Upper lobe of left lung (tissue), 6 donors: ENCODE measurements around the gene HOXA5. TPM values are rescaled to one million over a fixed set of nuclear protein-coding genes. Genes with fewer than 3 reads are reported as not detected.

Source experiments
- ATAC-seq, 2 donors: fragments of 200-7000 bp; cut with Tn5 transposase; one replicate each; pipeline ENCODE4 v1.9.1; 2022; ENCODE audit warnings: mild to moderate bottlenecking in 2 of 2, moderate library complexity in 2 of 2; ENCODE audit not compliant: low FRiP score in 2 of 2
- DNase-seq, 2 donors: peaks; one replicate each; pipeline ENCODE4 v3.0.0-alpha.2; 2019 to 2020
- H3K27ac ChIP-seq, 4 donors: fragments of 200-600 bp; sonication (generic); one replicate each; pipeline ENCODE4 v1.5.1; 2016 to 2019
- H3K27me3 ChIP-seq, 4 donors: fragments of 200-600 bp; sonication (generic); one replicate each; pipeline ENCODE4 v1.5.1; 2017 to 2019
- H3K36me3 ChIP-seq, 4 donors: fragments of 200-600 bp; sonication (generic); one replicate each; pipeline ENCODE4 v1.5.1; 2016 to 2019
- H3K4me1 ChIP-seq, 4 donors: fragments of 200-600 bp; sonication (generic); one replicate each; pipeline ENCODE4 v1.5.1; 2018 to 2019
- H3K4me3 ChIP-seq, 4 donors: fragments of 200-600 bp; sonication (generic); one replicate each; pipeline ENCODE4 v1.5.1; 2017 to 2019; ENCODE audit warnings: mild to moderate bottlenecking in 2 of 4, moderate library complexity in 1 of 4
- H3K9me3 ChIP-seq, 4 donors: fragments of 200-600 bp; sonication (generic); one replicate each; pipeline ENCODE4 v1.5.1; 2018 to 2019
- EP300 ChIP-seq, 4 donors: sonication (generic); formaldehyde crosslinking; IDR thresholded peaks; one replicate each; pipeline ENCODE4 v1.5.1; 2017; ENCODE audit warnings: antibody characterized with exemption in 4 of 4, control low read depth in 2 of 4
- POLR2A ChIP-seq, 4 donors: fragments of 450-650 bp; IDR thresholded peaks; one replicate each; pipeline ENCODE4 v1.5.1; 2016 to 2017; ENCODE audit warnings: antibody characterized with exemption in 4 of 4, mild to moderate bottlenecking in 2 of 4
- POLR2AphosphoS5 ChIP-seq, 2 donors: sonication (generic); formaldehyde crosslinking; IDR thresholded peaks; one replicate each; pipeline ENCODE4 v1.5.1; 2017; ENCODE audit warnings: antibody characterized with exemption in 2 of 2
- WGBS, 2 donors: methylation state at CpG; one replicate each; pipeline ENCODE4 v1.1.5; 2017 to 2018; 5-methylcytosine and 5-hydroxymethylcytosine counted together
- total RNA-seq, 6 donors: library from RNA; depleted of rRNA in 4 of 6; stranded (reverse); fragments of >200 nt in 4 of 6; gene quantifications; one replicate each; pipeline versions ENCODE4 v1.1.0 to v1.2.1, GENCODE V29; 2016 to 2021
- TF ChIP-seq, protein P1 (sequence below), 6 experiments: fragments of 450-650 bp in 4 of 6; fragments of 200-600 bp in 2 of 6; sonication (generic) in 2 of 6; IDR thresholded peaks; one replicate each; pipeline ENCODE4 v1.5.1; 2016 to 2019; ENCODE audit warnings: antibody characterized with exemption in 6 of 6
- donor health status: DM: no; HTN: no; CAD: no; lungs with moderate emphysema.
- donor health status: DM: no; HTN: yes; CAD: no; lungs with severe emphysema.

The HOXA5 gene
- total RNA-seq, 6 donors from 2014 or later: 7.8 to 79.9 (median 16.9) TPM

DNA sequence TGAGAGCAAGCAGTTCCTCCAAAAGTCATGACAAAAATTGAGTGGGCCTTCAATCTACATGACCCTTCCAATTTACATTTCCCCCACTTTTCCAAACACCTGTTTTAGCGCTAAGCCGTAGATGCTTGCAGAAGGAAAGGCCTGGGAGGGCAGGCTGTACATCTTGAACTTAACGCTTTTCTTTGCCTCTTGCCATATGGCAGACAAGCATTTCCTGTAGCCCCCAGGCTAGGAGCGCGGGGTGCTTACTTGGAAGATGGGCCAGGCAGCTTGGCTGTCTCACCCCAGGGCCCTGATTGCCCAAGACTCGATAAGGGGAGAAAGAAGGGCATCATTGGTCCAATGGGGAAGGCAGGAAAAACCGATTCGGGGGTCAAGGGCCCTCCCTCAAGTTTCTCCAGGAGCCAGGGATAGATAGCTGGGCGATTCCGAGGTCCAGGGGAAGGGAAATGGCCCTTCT is 28.9 kb upstream of the HOXA5 start:
- DNase-seq: peak in 1 of 2 donors; percentile 8
- H3K27ac ChIP-seq: no peak overlapping the region

DNA sequence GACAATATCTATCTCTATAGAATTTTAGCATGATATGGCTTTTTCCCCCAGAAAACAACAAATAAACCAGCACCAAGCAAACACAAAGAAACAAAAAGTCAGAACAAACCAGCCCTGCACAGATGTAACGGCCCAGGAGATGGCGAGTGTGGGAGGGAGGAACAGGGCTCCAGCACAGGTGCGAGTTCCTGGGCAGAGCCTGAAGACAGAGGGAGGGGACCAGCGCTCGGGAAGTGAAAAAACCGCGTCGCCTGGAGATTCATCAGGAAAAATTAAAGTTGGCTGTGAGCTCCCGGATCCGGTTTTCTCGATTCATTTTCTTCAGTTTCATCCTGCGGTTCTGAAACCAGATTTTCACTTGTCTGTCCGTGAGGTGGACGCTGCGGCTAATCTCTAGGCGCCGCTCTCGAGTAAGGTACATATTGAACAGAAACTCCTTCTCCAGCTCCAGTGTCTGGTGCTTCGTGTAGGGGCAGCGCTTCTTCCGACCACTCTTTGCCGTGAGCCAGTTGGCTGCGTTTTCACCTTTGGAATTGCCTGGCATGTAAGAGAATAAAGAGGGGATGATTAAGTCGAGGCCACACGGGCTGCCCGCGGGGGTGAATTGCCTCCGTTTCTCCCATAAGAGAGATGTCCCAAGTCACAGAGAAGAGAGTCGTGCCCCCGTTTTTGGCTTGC is 28.3 kb upstream of the HOXA5 start:
- Histone ChIP-seq H3K27me3 (peaks cover 2 to 98% (median 78%) of the 10 kb centered on the region in 4 donors), H3K4me3 (peak overlapping the region in 1 of 4 donors; percentile 5), H3K4me1 (peaks cover 24 to 49% (median 36%) of the 10 kb centered on the region in 4 donors), H3K9me3 (peaks cover 0 to 6% (median 0%) of the 10 kb centered on the region in 4 donors), H3K27ac (no peak overlapping the region), H3K36me3 (no peaks in the 10 kb centered on the region)
- WGBS, 2 donors: 7 to 9% methylated on average over 29 to 30 of the region's 30 CpGs
- TF ChIP-seq EP300 (IDR thresholded peaks at IDR 0.05) (no peak), POLR2AphosphoS5 (IDR thresholded peaks at IDR 0.05) (no peak), POLR2A (IDR thresholded peaks at IDR 0.05) (no peak)
- TF ChIP-seq, protein P1, sequence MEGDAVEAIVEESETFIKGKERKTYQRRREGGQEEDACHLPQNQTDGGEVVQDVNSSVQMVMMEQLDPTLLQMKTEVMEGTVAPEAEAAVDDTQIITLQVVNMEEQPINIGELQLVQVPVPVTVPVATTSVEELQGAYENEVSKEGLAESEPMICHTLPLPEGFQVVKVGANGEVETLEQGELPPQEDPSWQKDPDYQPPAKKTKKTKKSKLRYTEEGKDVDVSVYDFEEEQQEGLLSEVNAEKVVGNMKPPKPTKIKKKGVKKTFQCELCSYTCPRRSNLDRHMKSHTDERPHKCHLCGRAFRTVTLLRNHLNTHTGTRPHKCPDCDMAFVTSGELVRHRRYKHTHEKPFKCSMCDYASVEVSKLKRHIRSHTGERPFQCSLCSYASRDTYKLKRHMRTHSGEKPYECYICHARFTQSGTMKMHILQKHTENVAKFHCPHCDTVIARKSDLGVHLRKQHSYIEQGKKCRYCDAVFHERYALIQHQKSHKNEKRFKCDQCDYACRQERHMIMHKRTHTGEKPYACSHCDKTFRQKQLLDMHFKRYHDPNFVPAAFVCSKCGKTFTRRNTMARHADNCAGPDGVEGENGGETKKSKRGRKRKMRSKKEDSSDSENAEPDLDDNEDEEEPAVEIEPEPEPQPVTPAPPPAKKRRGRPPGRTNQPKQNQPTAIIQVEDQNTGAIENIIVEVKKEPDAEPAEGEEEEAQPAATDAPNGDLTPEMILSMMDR (IDR thresholded peaks at IDR 0.05): no peak
- ATAC-seq (no peak), DNase-seq (peak in 1 of 2 donors; percentile 18)

More for the DNA sequence above, 28.9 kb upstream of the HOXA5 start:
- peaks cover 2 to 96% (median 78%) of the 10 kb centered on the region in 4 donors for H3K27me3 ChIP-seq
- ATAC-seq: no peak
- H3K4me3 ChIP-seq: peak overlapping the region in 2 of 4 donors; percentile 47 to 53
- peaks cover 24 to 44% (median 34%) of the 10 kb centered on the region in 4 donors for H3K4me1 ChIP-seq
- TF ChIP-seq POLR2AphosphoS5 (IDR thresholded peaks at IDR 0.05) (no peak), EP300 (IDR thresholded peaks at IDR 0.05) (no peak), POLR2A (IDR thresholded peaks at IDR 0.05) (no peak)
- H3K36me3 ChIP-seq: no peaks in the 10 kb centered on the region
- WGBS, 2 donors: 19 to 20% methylated on average over 5 to 10 of the region's 10 CpGs
- H3K9me3 ChIP-seq: peaks cover 0 to 6% (median 0%) of the 10 kb centered on the region in 4 donors

DNA sequence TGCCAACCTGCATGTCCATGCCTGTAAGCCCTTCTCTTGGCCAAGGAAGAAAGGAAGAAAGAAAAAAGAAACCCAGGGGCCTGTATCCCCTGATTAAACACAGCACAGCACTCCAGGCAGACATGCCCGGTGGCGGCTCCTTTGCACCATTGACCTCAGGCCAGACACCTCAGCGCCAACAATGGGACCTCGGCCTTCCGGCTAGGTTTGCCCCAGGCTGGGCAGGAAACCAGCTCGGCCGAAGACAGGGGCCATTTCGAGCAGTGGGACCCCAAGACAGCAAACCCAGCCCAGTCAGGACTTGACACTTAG is 27.8 kb upstream of the HOXA5 start:
- TF ChIP-seq POLR2AphosphoS5 (IDR thresholded peaks at IDR 0.05) (no peak), POLR2A (IDR thresholded peaks at IDR 0.05) (no peak), EP300 (IDR thresholded peaks at IDR 0.05) (no peak)
- TF ChIP-seq, protein P1 (IDR thresholded peaks at IDR 0.05): no peak
- no peaks in the 10 kb centered on the region for H3K36me3 ChIP-seq
- H3K27me3 ChIP-seq: peaks cover 2 to 98% (median 80%) of the 10 kb centered on the region in 4 donors
- H3K9me3 ChIP-seq: peaks cover 0 to 6% (median 0%) of the 10 kb centered on the region in 4 donors
- WGBS, 2 donors: 8 to 12% methylated on average over 8 of the region's 8 CpGs
- ATAC-seq (no peak), DNase-seq (peak in 1 of 2 donors; percentile 14)
- peak overlapping the region in 1 of 4 donors; percentile 5 for H3K4me3 ChIP-seq
- H3K27ac ChIP-seq: no peak overlapping the region
- peaks cover 24 to 54% (median 40%) of the 10 kb centered on the region in 4 donors for H3K4me1 ChIP-seq

DNA sequence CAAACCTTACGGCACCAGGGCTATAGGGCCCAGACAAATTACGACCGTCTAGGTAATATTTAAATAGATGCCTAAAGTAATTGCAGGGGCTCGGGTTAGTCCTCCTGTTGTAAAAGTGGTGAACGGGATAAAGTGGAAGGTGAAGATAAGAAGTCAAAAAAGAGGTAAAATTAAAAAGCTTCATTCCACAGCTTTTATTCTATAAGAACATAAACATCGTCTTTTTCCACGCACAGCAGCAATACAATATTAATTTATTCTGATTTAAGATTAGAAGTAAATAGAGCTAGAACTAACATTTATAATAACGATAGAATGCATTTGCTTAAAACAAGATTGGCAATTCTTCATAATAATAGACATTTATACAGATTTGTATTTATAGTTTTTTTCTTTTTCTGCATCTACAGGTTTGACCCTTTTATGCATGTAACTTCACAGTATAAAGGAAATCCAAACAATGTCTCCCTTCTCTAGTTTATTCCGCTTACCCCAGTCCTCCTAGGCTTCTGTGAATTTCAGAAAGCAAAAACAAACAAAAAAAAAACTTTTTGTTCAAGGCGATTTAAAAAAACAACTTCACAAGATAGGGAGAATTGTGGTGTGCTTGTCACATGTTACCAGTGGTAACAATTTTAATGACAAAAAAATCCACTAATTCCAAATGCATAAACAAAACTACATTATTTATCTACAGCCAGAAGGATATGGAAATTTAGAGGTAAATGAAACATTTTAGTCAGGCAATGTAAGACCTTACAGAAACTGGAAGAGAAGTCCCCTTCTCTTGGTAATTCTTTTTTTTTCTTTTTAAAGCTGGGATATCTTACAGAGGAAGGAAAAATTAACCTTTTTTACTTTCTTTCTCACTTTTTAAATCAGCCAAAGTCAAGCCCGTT is 27.2 kb upstream of the HOXA5 start:
- H3K9me3 ChIP-seq: peaks cover 0 to 10% (median 0%) of the 10 kb centered on the region in 4 donors
- H3K27me3 ChIP-seq: peaks cover 2 to 98% (median 84%) of the 10 kb centered on the region in 4 donors
- no peaks in the 10 kb centered on the region for H3K36me3 ChIP-seq
- 23 to 30% methylated on average over 11 of the region's 11 CpGs for WGBS, 2 donors
- DNase-seq (no peak), ATAC-seq (no peak)
- H3K4me3 ChIP-seq: peak overlapping the region in 1 of 4 donors; percentile 29
- H3K27ac ChIP-seq: no peak overlapping the region
- TF ChIP-seq EP300 (IDR thresholded peaks at IDR 0.05) (no peak), POLR2AphosphoS5 (IDR thresholded peaks at IDR 0.05) (no peak), POLR2A (IDR thresholded peaks at IDR 0.05) (no peak)
- TF ChIP-seq, protein P1 (IDR thresholded peaks at IDR 0.05): no peak
- peaks cover 24 to 59% (median 46%) of the 10 kb centered on the region in 4 donors for H3K4me1 ChIP-seq
